GM23338 (cell line): ENCODE results near the gene ERC2.

Experiments
- CREB1 ChIP-seq: fragments of 250-450 bp; sonication (Bioruptor Pico); IDR thresholded peaks from 2 replicates; pipeline ENCODE4 v1.5.0; 2020; ENCODE audit warnings: low read depth, mild to moderate bottlenecking, moderate library complexity
- CTCF ChIP-seq, 2 experiments: fragments of 200-600 bp in 1 of 2; sonication (generic) in 1 of 2; conservative IDR thresholded peaks; 2 replicates each; pipeline versions ENCODE4 v1.5.1 to v1.6.1; 2016 to 2017; ENCODE audit warnings: antibody characterized with exemption in 2 of 2, low read depth in 2 of 2, mild to moderate bottlenecking in 2 of 2, moderate library complexity in 1 of 2
- ETS1 ChIP-seq: IDR thresholded peaks from 2 replicates; pipeline ENCODE4 v1.6.1; 2016; ENCODE audit warnings: antibody characterized with exemption
- EZH2 ChIP-seq: fragments of 200-600 bp; sonication (generic); IDR thresholded peaks from one replicate; pipeline ENCODE4 v1.8.0; 2017; ENCODE audit warnings: antibody characterized with exemption, mild to moderate bottlenecking, low read depth; ENCODE audit not compliant: unreplicated experiment
- EZH2phosphoT487 ChIP-seq: fragments of 200-600 bp; sonication (generic); IDR thresholded peaks from one replicate; pipeline ENCODE4 v1.8.1; 2018; ENCODE audit warnings: antibody characterized with exemption; ENCODE audit not compliant: unreplicated experiment
- JUNB ChIP-seq: IDR thresholded peaks from one replicate; pipeline ENCODE4 v1.6.1; 2016; ENCODE audit warnings: antibody characterized with exemption; ENCODE audit not compliant: unreplicated experiment
- NANOG ChIP-seq: IDR thresholded peaks from 2 replicates; pipeline ENCODE4 v1.6.1; 2016; ENCODE audit warnings: antibody characterized with exemption, borderline replicate concordance
- POLR2AphosphoS5 ChIP-seq: IDR thresholded peaks from 2 replicates; pipeline ENCODE4 v1.6.1; 2016; ENCODE audit warnings: antibody characterized with exemption, low read depth
- STAT1 ChIP-seq: IDR thresholded peaks from one replicate; pipeline ENCODE4 v1.6.1; 2016; ENCODE audit warnings: antibody characterized with exemption; ENCODE audit not compliant: unreplicated experiment
- ZNF114 ChIP-seq: fragments of 250-450 bp; sonication (Bioruptor Pico); IDR thresholded peaks from 2 replicates; pipeline ENCODE4 v1.5.0; 2020; ENCODE audit warnings: mild to moderate bottlenecking, moderate library complexity
- TF ChIP-seq, protein P1 (sequence below): IDR thresholded peaks from one replicate; pipeline ENCODE4 v1.6.1; 2018; ENCODE audit warnings: antibody characterized with exemption; ENCODE audit not compliant: unreplicated experiment
- TF ChIP-seq, protein P2 (sequence below): fragments of 250-450 bp; sonication (Bioruptor Pico); IDR thresholded peaks from 2 replicates; pipeline ENCODE4 v1.5.0; 2020; ENCODE audit warnings: mild to moderate bottlenecking, moderate library complexity

GRCh38 chr3:55702822-55703221, 765.4 kb downstream of the ERC2 start:
- TF ChIP-seq CTCF (conservative IDR thresholded peaks at IDR 0.05; ENCODE audit: low read depth in 2 of 2): no peak
- no peak for TF ChIP-seq POLR2AphosphoS5
- TF ChIP-seq EZH2: no peak
- no peak for TF ChIP-seq EZH2phosphoT487
- TF ChIP-seq, protein P1, sequence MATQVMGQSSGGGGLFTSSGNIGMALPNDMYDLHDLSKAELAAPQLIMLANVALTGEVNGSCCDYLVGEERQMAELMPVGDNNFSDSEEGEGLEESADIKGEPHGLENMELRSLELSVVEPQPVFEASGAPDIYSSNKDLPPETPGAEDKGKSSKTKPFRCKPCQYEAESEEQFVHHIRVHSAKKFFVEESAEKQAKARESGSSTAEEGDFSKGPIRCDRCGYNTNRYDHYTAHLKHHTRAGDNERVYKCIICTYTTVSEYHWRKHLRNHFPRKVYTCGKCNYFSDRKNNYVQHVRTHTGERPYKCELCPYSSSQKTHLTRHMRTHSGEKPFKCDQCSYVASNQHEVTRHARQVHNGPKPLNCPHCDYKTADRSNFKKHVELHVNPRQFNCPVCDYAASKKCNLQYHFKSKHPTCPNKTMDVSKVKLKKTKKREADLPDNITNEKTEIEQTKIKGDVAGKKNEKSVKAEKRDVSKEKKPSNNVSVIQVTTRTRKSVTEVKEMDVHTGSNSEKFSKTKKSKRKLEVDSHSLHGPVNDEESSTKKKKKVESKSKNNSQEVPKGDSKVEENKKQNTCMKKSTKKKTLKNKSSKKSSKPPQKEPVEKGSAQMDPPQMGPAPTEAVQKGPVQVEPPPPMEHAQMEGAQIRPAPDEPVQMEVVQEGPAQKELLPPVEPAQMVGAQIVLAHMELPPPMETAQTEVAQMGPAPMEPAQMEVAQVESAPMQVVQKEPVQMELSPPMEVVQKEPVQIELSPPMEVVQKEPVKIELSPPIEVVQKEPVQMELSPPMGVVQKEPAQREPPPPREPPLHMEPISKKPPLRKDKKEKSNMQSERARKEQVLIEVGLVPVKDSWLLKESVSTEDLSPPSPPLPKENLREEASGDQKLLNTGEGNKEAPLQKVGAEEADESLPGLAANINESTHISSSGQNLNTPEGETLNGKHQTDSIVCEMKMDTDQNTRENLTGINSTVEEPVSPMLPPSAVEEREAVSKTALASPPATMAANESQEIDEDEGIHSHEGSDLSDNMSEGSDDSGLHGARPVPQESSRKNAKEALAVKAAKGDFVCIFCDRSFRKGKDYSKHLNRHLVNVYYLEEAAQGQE: no peak
- no peak for TF ChIP-seq STAT1
- no peak for TF ChIP-seq NANOG
- TF ChIP-seq ETS1: no peak
- TF ChIP-seq JUNB: no peak
- no peak for TF ChIP-seq CREB1 (CRISPR knock-in tag)
- no peak for TF ChIP-seq ZNF114
- TF ChIP-seq, protein P2, sequence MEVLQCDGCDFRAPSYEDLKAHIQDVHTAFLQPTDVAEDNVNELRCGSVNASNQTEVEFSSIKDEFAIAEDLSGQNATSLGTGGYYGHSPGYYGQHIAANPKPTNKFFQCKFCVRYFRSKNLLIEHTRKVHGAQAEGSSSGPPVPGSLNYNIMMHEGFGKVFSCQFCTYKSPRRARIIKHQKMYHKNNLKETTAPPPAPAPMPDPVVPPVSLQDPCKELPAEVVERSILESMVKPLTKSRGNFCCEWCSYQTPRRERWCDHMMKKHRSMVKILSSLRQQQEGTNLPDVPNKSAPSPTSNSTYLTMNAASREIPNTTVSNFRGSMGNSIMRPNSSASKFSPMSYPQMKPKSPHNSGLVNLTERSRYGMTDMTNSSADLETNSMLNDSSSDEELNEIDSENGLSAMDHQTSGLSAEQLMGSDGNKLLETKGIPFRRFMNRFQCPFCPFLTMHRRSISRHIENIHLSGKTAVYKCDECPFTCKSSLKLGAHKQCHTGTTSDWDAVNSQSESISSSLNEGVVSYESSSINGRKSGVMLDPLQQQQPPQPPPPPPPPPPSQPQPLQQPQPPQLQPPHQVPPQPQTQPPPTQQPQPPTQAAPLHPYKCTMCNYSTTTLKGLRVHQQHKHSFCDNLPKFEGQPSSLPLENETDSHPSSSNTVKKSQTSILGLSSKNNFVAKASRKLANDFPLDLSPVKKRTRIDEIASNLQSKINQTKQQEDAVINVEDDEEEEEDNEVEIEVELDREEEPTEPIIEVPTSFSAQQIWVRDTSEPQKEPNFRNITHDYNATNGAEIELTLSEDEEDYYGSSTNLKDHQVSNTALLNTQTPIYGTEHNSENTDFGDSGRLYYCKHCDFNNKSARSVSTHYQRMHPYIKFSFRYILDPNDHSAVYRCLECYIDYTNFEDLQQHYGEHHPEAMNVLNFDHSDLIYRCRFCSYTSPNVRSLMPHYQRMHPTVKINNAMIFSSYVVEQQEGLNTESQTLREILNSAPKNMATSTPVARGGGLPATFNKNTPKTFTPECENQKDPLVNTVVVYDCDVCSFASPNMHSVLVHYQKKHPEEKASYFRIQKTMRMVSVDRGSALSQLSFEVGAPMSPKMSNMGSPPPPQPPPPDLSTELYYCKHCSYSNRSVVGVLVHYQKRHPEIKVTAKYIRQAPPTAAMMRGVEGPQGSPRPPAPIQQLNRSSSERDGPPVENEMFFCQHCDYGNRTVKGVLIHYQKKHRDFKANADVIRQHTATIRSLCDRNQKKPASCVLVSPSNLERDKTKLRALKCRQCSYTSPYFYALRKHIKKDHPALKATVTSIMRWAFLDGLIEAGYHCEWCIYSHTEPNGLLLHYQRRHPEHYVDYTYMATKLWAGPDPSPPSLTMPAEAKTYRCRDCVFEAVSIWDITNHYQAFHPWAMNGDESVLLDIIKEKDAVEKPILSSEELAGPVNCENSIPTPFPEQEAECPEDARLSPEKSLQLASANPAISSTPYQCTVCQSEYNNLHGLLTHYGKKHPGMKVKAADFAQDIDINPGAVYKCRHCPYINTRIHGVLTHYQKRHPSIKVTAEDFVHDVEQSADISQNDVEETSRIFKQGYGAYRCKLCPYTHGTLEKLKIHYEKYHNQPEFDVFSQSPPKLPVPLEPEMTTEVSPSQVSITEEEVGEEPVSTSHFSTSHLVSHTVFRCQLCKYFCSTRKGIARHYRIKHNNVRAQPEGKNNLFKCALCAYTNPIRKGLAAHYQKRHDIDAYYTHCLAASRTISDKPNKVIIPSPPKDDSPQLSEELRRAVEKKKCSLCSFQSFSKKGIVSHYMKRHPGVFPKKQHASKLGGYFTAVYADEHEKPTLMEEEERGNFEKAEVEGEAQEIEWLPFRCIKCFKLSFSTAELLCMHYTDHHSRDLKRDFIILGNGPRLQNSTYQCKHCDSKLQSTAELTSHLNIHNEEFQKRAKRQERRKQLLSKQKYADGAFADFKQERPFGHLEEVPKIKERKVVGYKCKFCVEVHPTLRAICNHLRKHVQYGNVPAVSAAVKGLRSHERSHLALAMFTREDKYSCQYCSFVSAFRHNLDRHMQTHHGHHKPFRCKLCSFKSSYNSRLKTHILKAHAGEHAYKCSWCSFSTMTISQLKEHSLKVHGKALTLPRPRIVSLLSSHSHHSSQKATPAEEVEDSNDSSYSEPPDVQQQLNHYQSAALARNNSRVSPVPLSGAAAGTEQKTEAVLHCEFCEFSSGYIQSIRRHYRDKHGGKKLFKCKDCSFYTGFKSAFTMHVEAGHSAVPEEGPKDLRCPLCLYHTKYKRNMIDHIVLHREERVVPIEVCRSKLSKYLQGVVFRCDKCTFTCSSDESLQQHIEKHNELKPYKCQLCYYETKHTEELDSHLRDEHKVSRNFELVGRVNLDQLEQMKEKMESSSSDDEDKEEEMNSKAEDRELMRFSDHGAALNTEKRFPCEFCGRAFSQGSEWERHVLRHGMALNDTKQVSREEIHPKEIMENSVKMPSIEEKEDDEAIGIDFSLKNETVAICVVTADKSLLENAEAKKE (CRISPR knock-in tag): no peak
